ENCODE results near the gene ETV3.

DNA sequence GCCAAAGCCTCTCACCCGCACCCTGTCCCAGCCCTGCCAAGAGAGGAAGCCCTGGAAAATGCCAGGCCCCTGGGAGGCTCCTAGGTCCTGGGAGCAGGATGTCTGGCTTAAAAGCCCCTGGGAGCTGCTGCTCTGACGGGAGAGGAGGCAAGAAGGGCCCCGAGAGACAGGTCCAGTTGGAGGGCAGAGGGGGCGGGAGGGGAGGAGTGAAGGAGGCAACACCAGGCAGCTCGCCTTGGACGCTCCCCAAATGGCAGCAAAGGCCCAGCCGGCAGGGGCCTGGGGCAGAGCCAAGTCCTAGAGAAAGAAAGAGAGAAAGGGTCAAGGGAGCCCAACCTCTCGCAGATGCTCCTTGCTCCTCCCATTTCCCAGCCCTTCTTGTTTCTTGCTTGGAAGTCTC is 45.4 kb downstream of the ETV3 start:
- TF ChIP-seq CTCF (IDR thresholded peaks at IDR 0.05; ENCODE audit: low read depth, low read length) (no peak), MAX (IDR thresholded peaks at IDR 0.05; ENCODE audit: low read depth, low read length) (no peak)

Measured in NB4 (cell line).